Muscle of arm (tissue), 12 donors: Measurements from ENCODE around the gene PDLIM4. TPM values are rescaled to one million over a fixed set of nuclear protein-coding genes. Genes with fewer than 3 reads are reported as not detected.
A peak's percentile ranks its signal among the peaks of the same experiment; 100 is the strongest.

Experiments used
- DNase-seq: peaks from one replicate; pipeline ENCODE4 v3.0.0-alpha.2; 2013
- polyA plus RNA-seq, 12 donors: library from polyadenylated mRNA; unstranded; fragments of 120-200 nt; gene quantifications; one replicate each; pipeline ENCODE4 v1.2.1, GENCODE V29; 2013; ENCODE audit not compliant: insufficient read length in 12 of 12

The PDLIM4 gene
- polyA plus RNA-seq, 12 donors = 41.6 to 104 (median 47.7) TPM; not detected in 1

DNA sequence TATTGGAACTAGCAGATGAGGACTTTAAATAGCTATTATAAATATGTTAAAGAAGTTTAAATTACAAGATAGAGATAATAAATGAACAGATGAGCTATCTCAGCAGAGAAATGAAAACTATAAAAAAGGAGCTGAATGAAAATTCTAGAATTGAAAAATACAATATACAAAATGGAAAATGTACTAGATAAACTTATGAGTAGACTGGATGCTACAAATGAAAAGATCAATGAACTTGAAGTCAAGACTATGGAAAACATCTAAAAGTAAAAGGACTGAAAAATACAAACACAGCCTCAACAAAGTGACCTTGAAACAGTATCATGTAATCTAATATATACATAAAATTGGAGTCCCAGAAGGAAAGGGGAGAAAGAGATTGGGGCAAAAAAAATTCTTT, 10.7 kb upstream of the PDLIM4 start:
- DNase-seq = no peak

DNA sequence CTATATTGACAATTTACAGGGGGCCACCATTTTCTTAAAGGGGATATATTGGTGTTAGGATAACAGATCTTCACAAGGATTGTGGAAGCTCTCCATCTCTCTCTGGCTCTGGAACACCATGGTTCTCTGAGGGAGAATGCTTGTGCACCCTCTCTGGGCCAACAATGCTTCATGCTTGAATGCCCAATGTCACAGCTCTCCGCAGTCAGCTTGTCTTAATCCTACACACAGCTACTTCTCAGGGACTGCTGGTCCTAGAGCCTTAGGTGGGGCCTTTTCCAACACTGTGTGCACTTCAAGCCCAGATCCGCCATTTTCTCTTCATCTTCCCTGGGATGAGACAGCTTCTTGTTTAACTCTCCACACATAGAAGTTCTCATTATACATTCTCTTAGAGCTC, 6.9 kb upstream of the PDLIM4 start:
- DNase-seq = no peak

DNA sequence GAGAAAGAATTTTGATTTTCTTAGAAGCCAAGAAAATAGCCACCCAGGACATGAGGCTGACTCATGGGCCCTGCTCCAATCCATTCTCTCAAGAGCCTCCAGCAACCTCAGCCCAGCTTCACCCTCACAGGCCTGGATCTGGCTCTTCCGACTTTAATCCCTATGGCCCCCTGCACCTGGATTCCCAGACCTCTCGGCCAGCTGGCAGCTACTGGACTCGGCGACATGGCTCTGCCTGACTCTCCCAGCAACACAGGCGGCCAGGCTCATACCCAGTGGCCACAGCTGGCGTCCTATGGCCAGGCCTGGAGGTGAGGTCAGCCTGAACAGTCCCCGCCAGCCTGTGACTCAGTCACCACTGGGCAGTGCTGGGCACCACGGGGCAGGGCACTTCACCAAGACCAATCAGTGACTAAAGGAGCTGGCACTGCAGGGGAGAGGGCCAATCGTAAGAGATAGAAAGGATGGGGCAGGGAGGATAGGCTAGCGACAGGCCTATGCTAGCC, 6.2 kb upstream of the PDLIM4 start:
- no peak for DNase-seq

DNA sequence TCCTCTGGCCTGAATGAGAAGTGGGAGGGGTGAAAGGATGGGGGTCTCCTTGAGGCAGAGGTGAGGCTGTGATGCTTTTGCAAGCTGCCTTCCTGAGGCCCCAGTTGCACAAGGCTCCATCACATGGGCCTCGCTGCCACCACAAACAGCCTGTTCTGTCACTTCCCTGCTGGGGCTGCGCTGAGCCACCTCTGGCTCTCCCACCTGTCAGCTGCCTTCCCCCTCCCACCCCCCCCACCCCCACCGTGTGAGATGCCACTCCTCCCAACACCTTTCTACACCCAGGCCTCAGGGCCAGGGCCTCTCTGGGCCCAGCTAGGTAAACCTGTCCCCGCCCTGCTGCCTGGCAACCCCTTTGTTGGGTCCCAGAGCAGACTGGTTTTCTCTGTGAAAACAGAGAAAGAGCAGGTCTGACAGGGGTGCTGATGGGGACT, 4.5 kb upstream of the PDLIM4 start:
- no peak for DNase-seq

DNA sequence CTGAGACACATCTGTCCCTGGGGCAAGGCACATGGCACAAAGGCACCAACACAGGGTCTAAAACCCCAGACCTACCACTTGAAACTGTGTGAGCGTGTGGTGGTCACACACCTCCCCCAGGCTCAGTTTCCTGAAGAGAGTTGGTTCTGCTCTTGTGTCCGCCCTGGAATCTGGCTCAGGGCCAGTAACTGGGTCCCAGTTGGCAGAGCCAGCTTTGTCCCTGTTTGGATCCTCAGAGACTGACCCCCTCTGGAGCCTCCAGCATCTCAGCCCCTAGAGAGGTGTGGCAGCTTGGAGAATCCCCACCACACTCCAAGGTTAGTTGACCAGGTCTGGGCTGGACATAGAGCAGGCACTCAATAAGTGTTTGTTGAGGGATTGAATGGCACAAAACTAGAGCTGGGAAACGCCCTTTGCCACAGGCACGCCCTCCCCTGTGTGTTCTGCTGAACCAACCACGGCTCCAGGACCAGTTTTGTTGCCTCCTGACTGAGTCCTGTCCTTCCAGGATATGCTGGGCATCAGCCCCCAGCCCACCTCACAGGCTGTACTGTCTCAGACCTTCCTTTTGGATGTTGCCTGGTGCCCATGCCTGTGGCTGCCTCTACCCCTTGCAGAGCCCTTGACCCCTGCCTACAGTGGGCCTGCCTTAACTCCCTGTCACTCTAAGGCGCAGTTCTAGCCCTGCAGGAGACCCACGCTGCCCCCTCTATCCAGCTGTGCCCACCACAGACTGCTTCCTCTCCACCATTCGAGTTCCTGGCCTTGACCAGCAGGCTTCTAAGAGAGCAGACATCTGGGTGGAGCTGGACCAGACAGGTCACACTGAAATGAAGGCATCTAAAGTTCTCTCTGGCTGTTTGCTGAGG, 3.8 kb upstream of the PDLIM4 start:
- no peak for DNase-seq

DNA sequence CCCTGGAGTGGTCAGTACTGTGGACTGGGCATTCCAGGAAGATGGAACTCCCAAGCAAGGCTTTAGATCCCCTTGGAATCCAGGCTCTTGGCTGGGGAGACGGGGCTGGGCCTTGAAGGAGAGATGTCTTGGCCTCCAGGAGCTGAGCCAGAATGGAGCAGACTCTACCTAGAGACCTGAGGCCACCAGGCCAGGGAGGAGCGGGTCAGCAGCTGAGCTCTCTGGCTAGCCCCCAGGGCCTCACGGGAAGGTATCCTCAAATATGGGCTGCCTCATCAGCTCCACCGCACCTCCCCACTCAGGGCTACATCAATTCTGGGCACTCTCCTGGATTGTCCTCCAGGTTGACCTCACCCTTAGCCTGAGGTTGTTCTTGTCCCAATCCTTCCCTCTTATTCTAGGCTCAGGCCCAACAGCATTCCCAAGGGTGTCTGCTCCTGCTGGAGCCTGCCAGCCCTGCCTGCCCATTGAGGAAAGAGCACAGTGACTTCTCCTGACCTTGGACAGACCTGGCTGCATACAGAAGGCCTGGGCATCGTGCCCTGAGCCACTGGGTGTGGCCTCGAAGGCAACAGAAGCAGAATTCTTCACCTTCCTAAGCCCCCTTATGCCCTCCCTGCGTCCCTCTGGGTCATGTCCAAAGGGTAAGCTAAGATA, 3.0 kb upstream of the PDLIM4 start:
- no peak for DNase-seq

DNA sequence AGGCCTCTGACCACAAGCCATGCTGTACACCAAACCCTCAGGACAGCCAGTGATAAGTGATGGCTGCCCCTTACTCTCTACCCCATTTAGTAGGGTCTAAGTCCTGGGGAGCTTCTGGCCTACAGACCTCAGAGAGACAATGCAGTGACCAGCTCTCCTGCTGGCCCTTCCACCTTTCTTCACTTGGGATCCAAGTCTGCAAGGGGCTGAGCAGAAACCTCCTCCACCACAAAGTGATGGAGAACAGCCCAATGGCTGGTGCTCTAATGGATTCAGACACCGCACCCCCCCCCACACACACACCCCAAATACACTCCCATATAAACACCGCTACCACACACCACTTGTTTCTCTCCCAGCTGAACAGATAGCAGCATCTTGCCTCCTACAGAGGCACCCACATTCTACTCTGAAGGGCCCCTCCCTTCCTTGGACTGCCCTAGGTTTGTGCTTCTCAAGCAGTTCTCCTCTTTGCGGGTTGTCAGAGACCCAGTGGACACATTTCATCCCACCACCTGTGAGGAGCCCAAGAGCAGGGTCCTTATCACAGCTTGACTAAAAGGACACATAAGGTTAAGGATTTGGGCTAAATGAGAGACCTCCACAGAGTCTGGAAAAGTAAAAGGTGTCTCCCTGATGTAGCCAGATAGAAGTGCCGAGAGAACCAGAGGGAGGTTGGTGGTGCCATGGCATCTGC, 1.3 kb upstream of the PDLIM4 start:
- DNase-seq = no peak

DNA sequence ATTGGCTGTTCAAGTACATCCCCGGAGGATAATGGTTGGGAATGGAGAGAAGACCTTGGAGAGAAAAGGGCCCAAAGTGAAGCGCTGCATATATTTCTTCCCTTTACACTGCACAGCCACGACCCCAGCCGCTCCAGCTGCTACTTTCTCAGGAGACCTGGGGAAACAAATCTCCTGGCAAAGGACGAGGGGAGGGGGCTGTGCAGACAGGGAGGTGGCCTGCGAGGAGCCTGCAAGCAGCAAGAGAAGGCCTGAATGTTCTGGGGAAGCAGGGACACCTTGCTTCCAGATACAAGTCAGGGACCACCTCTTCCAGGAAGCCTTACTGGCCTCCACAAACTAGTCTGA, 739 bp upstream of the PDLIM4 start:
- DNase-seq = no peak

DNA sequence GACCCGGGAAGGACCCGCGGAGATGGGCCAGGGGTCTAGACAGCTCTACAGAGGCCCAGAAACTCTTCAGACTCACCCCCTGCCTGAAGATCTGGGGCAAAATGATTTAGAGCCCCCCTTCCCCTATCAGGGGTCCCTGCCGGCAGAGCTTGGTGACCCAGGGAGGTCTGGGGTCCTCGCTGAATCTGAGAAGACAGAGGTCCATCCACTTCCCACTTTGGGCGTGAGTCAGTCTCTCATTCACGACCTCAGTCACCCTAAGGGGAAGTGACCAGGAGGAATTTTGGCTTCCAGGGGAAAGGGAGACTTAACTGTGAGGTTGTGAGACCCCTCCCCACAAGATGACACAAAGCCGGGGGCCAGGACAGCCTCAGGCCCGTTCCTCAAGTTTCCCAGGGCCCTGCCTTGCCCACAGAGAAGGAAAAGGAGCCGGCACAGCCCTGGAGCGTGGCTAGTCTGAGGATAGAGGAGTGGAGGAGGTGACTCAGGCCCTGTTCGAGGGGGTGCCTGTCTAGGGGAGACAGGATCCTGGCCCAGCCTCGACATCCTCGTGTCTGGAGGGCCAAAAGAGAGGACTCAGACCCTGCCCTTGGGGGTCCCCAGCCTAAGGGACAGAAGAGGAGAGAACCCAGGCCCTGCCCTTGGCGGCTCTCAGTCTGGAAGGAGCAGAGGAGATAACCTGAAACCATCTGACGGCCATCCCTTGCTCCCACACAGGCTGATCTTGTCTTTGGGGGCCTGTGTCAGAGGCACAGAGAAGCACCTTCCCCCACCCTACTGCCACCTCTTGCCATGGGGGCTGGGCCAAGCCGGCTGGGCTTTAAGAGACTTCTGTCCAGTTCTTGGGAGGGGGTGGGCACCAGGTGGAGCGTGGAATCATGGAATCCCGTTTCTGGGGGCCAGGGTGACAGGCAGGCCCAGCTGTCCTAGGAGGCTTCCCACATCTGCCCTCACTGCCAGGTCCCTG, 889 bp downstream of the PDLIM4 start:
- no peak for DNase-seq

DNA sequence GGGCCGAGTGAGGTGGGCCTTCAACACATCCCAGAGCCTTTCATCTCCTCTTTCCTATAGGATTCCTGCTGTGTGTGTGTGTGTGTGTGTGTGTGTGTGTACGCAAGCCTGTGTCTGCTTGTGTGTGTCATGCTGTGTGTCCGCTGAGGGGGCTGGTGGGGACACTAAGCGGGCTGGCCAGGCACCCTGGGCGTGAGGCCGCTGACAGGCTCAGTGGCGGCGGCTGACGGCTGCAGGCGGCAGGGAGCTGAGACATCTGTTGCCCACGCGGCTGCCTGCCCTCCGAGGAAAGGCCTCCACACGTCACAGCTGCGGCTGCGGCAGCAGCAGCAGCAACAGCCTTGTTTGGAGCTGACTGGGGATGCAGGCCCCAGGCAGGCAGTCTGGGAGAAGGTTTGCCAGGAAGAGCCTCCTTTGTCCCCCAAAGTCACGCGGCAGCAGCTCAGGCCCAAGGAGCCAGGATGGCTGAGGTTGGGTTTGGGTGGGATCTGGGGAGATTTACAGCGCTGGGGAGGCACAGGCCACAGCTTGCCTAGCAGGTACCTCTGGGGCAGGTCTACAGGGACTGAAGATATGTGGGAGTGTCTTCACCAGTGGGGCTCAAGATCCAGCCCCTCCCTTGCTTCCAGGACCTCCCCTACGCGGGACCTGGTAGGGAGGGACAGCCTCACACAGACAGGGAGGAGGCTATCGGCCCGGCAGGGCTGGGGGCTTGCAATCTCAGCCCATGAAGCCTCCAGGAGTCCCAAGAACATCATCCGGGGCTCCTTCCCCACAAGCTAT, 1.8 kb downstream of the PDLIM4 start:
- DNase-seq = peak; percentile 66

DNA sequence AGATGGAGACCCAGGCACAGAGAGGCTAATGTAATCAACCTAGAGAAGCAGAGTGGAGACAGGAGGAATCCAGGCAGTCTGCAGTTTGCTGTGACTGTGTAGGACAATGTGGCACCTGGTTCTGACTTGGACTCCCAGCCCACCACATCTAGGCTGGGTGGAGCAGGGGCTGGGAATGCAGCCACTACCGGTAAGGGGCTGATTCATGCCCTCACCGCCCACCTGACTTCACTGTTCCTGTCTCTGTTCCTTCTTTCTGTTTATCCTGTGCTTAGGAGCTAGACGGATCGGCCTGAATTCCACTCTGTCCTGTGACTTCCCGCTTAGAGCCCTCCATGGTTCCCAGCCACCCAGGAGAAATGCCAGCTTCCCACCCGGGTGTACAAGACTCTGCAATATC, 2.6 kb downstream of the PDLIM4 start:
- DNase-seq = no peak

DNA sequence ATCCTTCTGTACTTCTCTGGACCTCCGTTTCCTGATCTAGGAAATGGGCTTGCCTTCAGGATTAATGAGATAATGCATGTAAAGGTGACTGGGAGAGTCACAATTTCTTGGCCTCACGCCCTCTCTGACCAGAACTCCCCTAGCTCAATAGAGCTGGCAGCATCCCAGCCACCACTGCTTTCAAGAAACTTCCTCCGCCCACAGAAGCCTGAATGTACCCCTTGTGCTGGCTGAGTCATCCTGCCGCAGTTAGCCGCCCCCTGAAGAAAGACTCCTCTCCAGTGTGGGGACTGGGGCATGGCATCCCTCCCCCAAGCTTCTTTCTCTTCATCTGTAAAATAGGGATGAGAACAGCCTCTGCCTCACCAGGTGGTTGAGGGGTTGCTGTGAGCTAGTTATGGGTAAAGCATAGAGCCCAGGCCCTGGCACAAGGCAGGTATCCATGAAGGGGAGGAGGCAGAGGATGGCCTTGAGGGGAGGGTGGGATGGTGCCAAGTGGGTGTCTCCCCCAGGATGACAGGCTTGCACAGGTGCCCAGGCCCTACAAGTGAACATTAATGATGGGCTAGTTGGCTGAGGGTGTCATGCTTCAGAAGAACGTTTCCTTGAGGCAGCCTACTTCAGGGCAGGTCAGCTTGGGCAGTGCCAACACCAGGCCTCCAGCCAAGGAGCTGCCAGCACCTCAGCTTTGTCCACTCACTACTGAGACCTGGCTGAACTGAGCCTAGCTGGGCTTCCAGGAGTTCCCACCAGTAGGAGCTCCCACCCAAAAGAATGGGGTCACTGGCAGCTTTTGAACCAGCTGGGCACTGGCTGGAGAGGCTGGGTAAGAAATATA, 3.4 kb downstream of the PDLIM4 start:
- no peak for DNase-seq

DNA sequence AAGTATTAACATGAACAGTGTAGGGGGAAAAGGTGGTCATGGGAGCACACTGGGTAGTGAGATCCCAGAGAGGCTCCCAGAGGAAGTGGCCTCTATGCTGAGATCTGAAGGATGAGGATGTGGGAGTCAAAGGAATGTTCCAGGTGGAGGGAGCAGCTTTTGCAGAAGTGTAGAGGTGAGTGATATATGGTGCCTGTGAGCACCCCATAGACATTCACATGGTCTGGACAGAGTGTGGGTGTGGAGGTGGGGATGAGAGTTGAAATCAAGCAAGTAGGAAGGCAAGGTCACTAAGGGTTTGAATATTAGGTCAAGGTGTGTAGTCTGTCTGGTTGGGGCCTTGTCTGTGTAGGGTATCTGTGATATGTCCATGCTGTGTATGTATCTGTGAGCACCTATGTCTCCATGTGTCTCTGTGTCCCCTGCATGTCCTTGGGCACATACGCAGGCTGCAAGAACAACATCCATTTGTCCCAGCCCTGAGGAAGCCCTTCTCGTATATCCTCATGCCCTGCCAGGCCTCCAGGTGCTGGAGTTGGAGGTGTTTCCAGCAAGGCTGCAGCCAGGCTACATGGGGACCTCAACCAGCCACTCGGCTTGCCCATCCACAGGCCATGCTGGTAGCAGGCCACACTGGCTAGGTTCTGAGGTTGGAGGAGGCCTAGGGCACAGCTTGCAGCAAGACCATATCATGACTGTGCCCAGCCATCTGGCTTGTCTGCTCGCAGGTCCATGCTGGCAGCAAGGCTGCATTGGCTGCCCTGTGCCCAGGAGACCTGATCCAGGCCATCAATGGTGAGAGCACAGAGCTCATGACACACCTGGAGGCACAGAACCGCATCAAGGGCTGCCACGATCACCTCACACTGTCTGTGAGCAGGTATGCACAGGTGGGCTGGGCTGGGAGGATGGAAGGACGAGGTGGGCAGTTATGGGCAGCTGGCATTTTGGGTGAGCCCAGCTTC, 4.7 kb downstream of the PDLIM4 start:
- no peak for DNase-seq

DNA sequence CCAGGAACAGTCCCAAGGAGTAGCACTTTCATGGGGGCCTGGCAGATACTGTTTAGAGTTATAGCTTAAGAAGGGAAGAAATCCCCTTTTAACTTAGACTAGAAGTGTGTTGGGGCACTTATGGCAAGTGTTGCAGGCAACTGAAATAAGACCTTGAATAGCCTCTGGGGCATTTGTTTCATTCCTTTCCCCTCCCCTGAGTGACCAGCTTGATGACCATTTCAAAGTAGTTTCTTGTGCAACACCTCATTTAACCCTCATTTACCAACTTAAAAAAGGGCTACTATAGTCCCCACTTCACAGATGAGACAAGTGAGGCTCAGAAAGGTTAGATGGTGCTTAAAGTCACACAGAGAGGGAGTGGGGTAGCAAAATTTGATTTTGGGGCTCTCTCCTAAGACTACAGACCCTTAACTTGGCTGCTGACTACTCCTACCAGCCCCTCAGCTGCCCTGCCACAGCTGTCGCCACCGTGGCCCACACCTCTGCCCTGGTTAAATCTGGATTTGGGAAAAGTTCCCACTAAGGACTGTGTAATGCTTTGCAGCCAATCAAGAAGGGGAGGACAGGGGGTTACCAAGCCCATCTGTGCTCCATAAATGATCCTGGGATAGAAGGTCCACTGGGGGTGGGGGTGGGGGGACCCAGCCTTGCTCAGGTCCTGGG, 5.5 kb downstream of the PDLIM4 start:
- DNase-seq = no peak

DNA sequence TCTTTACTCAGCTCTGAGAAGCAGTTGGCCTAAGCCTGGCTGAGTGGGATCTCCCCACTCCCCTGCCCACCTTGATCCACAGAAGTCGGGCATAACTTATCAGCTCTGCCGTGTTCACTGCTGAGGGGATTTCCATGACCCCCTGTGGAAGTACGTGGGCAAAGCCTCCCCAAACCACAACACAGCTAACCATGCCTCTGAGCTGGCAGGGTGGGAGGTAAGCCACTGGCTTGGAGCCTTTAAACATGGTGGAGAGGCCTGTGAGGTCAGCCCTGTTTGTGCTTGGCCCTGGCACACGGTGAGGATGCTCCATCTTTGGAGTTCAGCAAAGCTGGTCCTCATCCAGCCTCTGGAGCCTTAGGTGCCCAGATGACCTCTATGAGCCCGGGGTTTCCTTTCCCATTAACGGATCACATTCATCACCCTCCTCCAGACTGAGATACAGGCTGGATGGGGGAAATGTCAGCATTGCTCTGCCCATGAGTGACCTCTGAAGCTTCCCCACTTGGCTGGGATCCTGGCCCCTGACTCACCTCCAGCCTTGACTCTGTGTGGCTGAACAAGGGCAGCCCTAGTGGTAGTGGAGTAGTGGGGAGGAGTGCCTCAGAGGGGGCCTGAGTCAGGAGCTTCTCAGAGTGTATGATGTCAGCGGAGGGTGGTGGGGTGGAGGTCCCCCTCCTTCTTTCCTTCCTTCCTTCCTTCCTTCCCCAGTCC, 6.2 kb downstream of the PDLIM4 start:
- DNase-seq = no peak

DNA sequence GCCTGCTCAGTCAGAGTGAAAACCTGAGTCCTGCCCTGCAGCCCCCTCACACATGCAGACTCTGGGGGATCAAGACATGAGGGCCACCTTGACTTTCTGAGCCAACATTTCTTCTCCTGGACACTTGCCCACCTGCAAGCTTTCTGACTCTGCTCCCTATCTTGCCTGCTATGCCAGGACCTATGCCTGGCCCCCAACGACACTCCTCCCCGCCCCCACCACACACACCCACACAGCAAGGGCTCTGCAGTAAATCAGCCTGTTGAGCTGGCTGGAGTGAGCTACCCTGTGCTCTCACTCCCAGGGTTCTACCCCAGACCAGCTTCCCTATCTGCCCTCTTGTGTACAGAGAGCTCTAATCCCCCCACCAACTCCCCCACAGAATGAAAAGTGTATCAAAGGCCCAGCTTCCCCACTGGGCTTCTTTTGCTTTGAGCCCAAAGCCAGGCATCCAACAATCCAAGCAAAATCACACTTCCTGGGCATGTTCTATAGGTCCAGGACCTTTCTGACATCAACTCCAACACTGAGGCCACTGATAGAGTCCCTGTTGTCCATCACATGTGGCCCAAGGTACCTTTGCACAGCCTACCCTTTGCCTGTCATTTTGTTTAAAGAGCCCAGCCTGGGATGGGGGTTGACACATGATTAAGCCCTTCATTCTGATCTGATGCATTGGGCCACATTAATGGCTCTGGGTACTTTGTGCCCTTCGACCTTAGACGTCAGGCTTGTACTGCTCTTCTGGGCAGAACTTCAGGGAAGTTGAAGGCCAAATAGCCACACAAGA, 7.2 kb downstream of the PDLIM4 start:
- no peak for DNase-seq
